ENCODE data around the gene PLD4. TPM values are rescaled to one million over a fixed set of nuclear protein-coding genes. Genes with fewer than 3 reads are reported as not detected.

Gene PLD4
- total RNA-seq, 2 donors from 2014 or later: not detected

DNA sequence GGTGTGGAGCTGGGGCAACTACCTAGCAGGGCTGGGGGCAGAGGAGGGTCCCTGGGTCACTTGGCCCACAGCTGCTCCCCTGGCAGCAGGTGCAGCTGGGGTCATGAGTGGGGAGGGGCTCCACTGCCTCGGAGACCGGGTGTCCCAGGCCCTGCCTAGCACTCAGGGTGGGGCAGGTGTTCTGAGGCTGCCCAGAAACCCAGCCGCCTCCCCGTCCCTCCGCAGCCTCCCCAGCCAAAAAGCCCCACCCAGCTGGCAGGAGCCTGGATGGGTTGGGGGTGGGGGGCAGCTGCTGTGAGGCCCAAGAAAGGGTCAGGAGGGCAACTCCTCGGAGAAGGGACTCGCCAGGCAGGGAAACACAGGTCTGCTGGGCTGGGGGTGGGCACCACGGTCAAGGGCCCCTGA lies 42.3 kb downstream of the PLD4 start:
- DNase-seq (no peak), ATAC-seq (no peak)
- Histone ChIP-seq H3K9me3 (no peaks in the 10 kb centered on the region), H3K36me3 (replicated peaks in 1 of 2; ENCODE audit: insufficient read depth in 1 of 2, low read depth in 2 of 2) (no peaks in the 10 kb centered on the region), H3K4me1 (peaks cover 23% of the 10 kb centered on the region), H3K27me3 (no peaks in the 10 kb centered on the region), H3K27ac (no peak overlapping the region), H3K4me3 (no peak overlapping the region)
- WGBS, 2 donors: 52 to 58% methylated on average over 3 to 8 of the region's 8 CpGs
- intact Hi-C loops (cut with DNase I): no loop called here
- TF ChIP-seq, protein P1, sequence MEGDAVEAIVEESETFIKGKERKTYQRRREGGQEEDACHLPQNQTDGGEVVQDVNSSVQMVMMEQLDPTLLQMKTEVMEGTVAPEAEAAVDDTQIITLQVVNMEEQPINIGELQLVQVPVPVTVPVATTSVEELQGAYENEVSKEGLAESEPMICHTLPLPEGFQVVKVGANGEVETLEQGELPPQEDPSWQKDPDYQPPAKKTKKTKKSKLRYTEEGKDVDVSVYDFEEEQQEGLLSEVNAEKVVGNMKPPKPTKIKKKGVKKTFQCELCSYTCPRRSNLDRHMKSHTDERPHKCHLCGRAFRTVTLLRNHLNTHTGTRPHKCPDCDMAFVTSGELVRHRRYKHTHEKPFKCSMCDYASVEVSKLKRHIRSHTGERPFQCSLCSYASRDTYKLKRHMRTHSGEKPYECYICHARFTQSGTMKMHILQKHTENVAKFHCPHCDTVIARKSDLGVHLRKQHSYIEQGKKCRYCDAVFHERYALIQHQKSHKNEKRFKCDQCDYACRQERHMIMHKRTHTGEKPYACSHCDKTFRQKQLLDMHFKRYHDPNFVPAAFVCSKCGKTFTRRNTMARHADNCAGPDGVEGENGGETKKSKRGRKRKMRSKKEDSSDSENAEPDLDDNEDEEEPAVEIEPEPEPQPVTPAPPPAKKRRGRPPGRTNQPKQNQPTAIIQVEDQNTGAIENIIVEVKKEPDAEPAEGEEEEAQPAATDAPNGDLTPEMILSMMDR (IDR thresholded peaks at IDR 0.05): no peak
- TF ChIP-seq POLR2A (IDR thresholded peaks at IDR 0.05): no peak

DNA sequence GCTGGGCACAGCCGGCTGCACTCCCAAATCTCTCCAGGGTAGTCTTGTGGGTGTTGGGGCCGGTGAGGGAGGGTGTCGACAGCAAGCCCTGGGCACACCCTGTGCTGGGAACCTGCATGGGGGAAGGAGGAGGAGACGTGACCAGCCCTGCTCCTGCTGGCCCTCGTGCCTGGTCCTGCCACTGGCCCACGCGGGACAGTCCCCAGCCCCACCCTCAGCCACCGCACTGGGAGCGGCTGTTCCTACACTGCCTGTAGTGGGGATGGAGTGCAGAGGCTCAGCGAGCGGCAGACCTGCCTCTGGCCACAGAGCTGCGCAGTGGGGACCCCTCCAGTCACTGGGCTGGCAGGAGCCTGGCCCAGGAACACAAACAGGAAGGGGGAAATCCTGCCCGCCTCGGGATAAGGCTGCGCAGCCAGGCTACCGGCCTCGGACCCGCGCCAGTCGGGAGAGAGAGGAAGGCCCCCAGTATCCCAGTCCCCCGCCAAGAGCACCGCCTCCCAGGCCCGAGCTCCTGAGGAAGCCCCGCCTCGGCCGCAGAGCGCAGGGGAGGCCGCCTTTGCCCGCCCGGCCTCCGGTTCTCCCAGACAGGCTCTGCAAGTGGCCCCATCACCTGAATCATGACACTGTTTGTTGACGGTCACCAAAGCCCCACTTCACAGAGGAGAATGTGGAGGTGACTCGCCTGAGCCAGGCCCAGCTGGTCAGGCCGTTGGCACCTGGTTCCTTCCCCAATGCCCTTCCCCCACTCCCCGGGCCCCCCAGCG lies 42.9 kb downstream of the PLD4 start:
- 12 to 32% methylated on average over 13 to 33 of the region's 36 CpGs for WGBS, 2 donors
- no peak overlapping the region for H3K4me3 ChIP-seq
- no peak for TF ChIP-seq POLR2A (IDR thresholded peaks at IDR 0.05)
- TF ChIP-seq, protein P1 (IDR thresholded peaks at IDR 0.05): no peak
- DNase-seq: peak in 1 of 4 donors; percentile 17
- no peaks in the 10 kb centered on the region for H3K27me3 ChIP-seq
- intact Hi-C loops (cut with DNase I): no loop called here
- peak overlapping the region in 2 of 4 donors; percentile 5 to 25 for H3K27ac ChIP-seq
- H3K9me3 ChIP-seq: no peaks in the 10 kb centered on the region
- peaks cover 29% of the 10 kb centered on the region for H3K4me1 ChIP-seq
- peak; percentile 41 for ATAC-seq
- H3K36me3 ChIP-seq (replicated peaks in 1 of 2; ENCODE audit: insufficient read depth in 1 of 2, low read depth in 2 of 2): no peaks in the 10 kb centered on the region

DNA sequence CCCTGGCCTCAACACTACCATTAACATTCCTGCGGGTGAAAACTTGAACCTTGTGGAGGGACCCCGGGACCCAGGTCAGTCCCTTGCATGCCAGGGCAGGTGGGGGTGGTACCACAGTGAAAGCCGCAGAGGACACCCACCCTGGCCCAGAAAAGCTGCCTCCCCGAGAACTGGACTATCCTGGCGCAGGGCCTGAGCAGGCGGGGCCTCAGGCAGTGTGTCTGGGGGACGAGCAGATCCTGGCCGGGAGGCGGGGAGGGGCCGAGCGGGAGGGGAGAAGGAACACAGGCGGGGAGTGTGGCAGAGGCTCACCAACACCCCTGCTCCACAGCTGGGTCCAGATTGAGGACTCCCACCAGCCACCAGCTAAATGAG lies 43.5 kb downstream of the PLD4 start:
- peak overlapping the region in 2 of 4 donors; percentile 5 to 25 for H3K27ac ChIP-seq
- H3K27me3 ChIP-seq: no peaks in the 10 kb centered on the region
- peaks cover 35% of the 10 kb centered on the region for H3K4me1 ChIP-seq
- no peaks in the 10 kb centered on the region for H3K9me3 ChIP-seq
- peak; percentile 24 for ATAC-seq
- DNase-seq: peak in 3 of 4 donors; percentile 39 to 54 (median 44)
- H3K36me3 ChIP-seq (replicated peaks in 1 of 2; ENCODE audit: insufficient read depth in 1 of 2, low read depth in 2 of 2): no peaks in the 10 kb centered on the region
- intact Hi-C loops (cut with DNase I): no loop called here
- WGBS, 2 donors: 29 to 46% methylated on average over 4 to 12 of the region's 12 CpGs
- no peak overlapping the region for H3K4me3 ChIP-seq
- no peak for TF ChIP-seq POLR2A (IDR thresholded peaks at IDR 0.05)
- TF ChIP-seq, protein P1 (IDR thresholded peaks at IDR 0.05): no peak

DNA sequence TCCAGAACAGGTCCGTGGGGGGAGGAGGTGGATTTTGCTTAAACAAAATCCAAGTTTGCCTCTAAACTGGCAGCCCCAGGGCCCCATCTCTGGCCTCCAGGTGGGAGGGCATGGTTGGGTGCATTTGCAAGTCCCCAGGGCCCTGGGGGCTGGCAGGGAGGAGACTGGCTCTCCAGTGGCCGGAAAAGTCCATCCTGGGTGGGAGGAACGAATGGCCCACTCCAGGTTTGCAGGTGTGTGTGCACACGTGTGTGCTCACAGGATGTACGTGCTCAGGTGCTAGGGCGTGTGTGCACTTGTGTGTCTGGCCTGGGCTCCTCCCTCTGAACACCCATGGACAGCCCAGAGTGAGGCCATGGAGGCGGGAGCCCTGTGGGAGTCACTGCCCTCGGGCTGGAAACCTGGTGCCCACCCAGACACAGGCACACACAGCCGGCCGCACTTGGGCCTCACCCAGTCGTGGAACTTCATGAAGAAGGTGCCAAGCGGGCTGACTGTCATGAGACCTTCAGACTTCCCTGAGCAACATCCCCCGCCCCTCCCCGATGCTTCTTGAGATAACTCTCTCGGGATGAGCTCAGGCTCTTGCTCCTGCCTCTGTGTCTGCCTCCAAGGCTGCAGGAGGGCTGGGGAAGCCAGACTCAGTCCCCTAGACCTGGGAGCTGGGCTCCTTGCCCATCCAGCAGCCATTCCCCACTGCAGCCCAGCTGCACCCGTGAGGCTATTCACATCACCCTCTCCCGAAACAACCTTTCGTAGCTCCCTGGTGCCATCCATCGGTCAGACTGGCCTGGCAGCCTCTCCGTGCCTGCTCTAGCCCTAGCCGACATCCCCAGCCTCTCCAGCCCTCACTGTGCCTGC lies 44.1 kb downstream of the PLD4 start:
- peaks cover 41% of the 10 kb centered on the region for H3K4me1 ChIP-seq
- peak overlapping the region in 1 of 4 donors; percentile 25 for H3K27ac ChIP-seq
- ATAC-seq (no peak), DNase-seq (peak in 1 of 4 donors; percentile 31)
- no peaks in the 10 kb centered on the region for H3K9me3 ChIP-seq
- H3K36me3 ChIP-seq (replicated peaks in 1 of 2; ENCODE audit: insufficient read depth in 1 of 2, low read depth in 2 of 2): no peaks in the 10 kb centered on the region
- WGBS, 2 donors: 65 to 76% methylated on average over 14 to 20 of the region's 21 CpGs
- no peak overlapping the region for H3K4me3 ChIP-seq
- H3K27me3 ChIP-seq: no peaks in the 10 kb centered on the region
- intact Hi-C loops (cut with DNase I): no loop called here
- no peak for TF ChIP-seq POLR2A (IDR thresholded peaks at IDR 0.05)
- TF ChIP-seq, protein P1 (IDR thresholded peaks at IDR 0.05): peak in 1 of 7 experiments; percentile 9

All from body of pancreas (tissue), 4 donors.